Uterus (tissue), 2 donors: ENCODE results near the gene MANSC4.

ENCODE experiments used
- POLR2A ChIP-seq, 2 donors: fragments of 450-650 bp; IDR thresholded peaks; one replicate each; pipeline ENCODE4 v1.6.1; 2016; ENCODE audit warnings: antibody characterized with exemption in 2 of 2, mild to moderate bottlenecking in 1 of 2, moderate library complexity in 1 of 2
- TF ChIP-seq, protein P1 (sequence below), 4 experiments: fragments of 200-600 bp in 2 of 4; fragments of 450-650 bp in 2 of 4; sonication (generic) in 2 of 4; IDR thresholded peaks; one replicate each; pipeline ENCODE4 v1.5.1; 2016 to 2019; ENCODE audit warnings: antibody characterized with exemption in 4 of 4, mild to moderate bottlenecking in 2 of 4, moderate library complexity in 1 of 4

DNA sequence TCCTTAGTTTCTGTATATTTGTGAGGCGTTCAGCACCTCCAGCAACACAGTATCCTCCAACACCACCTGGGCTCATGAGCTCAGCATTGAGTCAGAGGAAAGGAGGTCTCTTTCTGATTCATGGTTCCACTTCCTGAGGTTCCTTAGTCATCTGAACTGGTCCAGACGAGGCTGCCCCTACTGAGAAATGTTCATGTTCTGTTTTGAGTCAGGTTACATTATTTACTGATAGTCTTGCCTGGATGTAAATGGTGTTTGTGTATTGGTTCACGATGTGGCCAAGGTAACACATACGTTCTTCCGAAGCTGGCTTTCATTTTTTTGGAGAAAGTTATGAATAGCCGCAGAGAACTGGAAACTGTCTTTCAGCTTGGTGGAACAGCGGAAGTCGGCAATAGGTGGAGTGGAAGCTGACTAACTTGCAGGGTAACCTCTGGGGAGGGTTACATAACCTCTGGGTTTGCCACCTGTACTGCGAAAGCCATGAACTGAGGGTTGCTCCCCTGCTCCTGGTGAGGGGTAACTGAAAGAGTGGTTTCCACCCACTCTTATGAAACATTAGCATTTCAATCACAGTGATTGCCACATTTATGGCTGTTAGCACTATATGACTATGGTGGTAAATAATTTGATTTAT is 42.2 kb upstream of the MANSC4 start:
- TF ChIP-seq, protein P1, sequence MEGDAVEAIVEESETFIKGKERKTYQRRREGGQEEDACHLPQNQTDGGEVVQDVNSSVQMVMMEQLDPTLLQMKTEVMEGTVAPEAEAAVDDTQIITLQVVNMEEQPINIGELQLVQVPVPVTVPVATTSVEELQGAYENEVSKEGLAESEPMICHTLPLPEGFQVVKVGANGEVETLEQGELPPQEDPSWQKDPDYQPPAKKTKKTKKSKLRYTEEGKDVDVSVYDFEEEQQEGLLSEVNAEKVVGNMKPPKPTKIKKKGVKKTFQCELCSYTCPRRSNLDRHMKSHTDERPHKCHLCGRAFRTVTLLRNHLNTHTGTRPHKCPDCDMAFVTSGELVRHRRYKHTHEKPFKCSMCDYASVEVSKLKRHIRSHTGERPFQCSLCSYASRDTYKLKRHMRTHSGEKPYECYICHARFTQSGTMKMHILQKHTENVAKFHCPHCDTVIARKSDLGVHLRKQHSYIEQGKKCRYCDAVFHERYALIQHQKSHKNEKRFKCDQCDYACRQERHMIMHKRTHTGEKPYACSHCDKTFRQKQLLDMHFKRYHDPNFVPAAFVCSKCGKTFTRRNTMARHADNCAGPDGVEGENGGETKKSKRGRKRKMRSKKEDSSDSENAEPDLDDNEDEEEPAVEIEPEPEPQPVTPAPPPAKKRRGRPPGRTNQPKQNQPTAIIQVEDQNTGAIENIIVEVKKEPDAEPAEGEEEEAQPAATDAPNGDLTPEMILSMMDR (IDR thresholded peaks at IDR 0.05), result no peak
- no peak for TF ChIP-seq POLR2A (IDR thresholded peaks at IDR 0.05)
